Measurements from ENCODE around the gene ROPN1L.
"Not testable (repeated sequence)": the region's sequence is repeated elsewhere in the genome, so short reads cannot be mapped to it uniquely, and the experiment has no call there.

ROPN1L gene

GRCh38 chr5:10478436-10478835 lies 36.8 kb downstream of the ROPN1L start:
- DNase-seq (ENCODE audit: low read depth) = no peak

DNA sequence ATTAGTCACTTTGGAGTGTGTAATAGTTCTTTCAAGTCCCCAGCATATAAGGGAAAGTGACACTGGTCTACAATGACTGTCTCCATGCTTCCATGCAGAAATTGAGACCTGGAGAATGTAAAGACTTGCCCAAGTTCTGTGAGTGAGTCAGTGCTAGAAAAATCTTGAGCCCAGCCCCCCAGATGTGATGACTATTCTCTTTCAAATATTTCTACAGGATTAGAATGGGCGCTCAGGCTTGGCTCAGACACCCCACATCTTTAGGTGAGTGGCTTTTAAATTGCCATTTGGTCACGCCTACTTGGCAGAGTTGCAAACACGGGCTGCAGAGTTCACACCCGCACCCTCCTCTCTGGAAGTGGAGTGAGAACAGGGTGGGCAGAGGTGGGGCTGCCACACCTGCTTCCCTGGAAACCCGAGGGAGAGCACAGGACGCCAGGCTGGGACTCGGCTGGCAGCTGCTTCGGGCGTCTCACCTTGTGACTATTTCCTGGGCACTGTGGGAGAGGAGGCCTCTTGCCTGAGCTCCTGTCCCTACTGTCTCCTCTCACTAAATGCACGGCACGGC lies 37.6 kb downstream of the ROPN1L start:
- no peak for DNase-seq (ENCODE audit: low read depth)

- DNase-seq (ENCODE audit: low read depth) = no peak
Measured at GRCh38 chr5:10480237-10480985, 38.7 kb downstream of the ROPN1L start.

DNA sequence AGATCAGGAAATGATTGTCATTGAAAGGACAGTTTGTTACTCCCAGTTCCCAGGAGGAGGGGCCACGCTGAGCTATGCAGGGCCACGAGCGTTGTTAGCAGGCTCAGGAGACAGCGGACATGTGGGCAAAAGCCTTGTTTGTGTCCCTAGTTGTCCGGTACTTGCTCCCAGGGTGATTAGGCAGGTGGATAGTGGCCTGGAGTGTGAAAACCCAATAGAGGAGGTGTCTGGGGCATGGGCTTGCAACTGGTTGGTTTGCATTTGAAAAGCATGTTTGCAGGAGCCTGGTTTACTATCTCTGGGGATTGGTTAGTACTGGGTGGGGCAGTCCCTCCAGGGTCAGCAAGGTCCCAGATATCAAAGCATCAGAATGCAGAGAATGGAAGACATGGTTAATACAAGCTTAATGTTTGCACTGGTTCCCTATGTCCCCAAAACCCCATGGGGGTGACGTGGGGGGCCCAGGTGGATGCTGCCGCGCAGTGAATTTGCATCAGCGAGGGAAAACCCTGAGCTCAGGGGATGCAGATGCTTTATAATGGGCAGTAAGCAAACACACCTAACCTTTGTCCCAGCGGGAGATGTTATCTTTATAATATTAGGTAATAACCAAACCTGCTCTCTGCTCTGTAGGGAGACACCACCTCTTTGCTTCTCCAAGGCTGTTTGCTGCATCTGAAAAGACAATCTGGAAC lies 39.7 kb downstream of the ROPN1L start:
- no peak for DNase-seq (ENCODE audit: low read depth)

DNA sequence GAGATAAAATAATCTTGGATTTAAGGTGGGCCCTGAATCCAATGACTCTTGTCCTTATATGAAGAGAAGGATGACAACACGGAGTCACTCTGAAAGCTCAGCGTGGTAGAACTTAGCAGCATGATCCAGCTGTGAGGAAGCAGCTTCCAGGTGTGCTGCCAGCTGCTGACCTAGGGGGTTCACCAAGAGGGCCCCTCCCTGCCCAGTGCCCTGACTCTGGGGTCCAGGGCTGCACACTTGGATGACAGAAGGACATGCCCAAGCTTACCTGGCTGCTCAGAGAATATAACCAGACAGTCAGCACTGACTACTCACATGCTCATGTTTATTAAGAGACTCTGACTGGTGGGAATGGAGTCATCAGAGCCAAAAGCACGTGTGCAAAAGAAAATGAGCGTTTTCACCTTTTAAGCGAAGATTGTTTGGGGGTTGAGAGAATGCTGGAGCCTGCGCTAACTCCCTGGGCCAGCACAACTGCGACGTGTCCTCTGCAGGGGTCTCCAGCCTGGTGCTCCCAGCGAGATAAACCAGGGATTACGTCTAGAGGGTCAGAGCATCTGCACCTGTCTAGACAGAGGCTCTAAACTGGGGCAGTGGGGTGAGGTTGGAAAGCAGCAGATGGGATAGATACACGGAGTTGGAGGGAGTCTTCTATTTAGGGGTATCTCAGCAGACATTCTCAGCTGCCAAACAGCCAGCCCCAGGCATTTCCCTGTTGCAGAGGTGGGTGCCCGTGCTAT lies 41.3 kb downstream of the ROPN1L start:
- no peak for DNase-seq (ENCODE audit: low read depth)

- no peak for DNase-seq (ENCODE audit: low read depth)
Measured at GRCh38 chr5:10484774-10485141, 43.1 kb downstream of the ROPN1L start.

GRCh38 chr5:10485142-10485795 lies 43.6 kb downstream of the ROPN1L start:
- DNase-seq (ENCODE audit: low read depth) = no peak

- no peak for DNase-seq (ENCODE audit: low read depth)
Measured at GRCh38 chr5:10485897-10486296, 44.2 kb downstream of the ROPN1L start.

GRCh38 chr5:10486511-10487344 lies 45.0 kb downstream of the ROPN1L start:
- no peak for DNase-seq (ENCODE audit: low read depth)

DNA sequence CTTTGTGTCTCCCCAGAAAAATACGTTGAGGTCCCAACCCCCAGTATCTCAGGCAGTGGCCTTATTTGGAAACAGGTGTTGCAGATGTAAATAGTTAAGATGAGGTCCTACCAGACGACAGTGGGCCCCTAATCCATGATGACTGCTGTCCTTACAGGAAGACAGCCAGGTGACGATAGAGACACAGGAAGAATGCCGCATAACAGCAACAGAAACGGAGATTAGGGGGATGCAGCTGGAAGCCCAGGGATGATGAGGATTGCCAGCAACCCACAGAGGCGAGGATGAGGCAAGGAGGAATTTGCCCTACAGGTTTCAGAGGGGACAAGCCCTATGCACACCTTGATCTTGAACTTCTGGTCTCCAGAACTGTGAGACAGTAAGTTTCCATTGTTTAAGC lies 46.5 kb downstream of the ROPN1L start:
- no peak for DNase-seq (ENCODE audit: low read depth)

DNA sequence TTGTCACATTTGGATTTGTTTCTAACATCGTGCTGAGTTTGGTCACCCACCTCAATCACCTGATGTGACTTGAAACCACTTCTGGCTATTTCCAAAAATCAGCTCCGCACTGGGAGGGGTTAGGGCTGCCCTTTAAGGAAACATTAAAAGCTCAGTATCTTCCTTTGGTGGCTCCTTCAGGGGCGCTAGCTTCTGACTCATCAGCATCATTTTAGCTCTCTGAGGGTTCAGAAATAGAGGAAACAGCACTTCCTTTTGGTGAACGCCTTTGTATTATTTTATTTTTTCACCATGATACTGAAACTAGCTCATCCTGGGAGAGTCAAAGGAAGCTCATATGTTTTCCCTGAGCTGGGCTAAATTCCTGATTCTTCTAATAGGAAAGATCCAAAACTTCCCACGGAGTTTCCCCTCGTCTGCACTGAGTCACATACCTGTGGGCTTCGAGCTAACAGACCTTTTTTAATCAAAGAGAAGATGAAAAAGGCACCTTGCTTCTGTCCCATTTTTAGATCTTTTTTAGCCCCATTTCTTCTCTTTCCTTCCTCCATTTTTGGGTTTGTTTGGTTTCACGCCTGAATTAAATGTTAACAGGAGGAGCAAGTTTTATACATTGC lies 48.2 kb downstream of the ROPN1L start:
- DNase-seq (ENCODE audit: low read depth) = no peak

GRCh38 chr5:10490927-10491672 lies 49.4 kb downstream of the ROPN1L start:
- no peak for DNase-seq (ENCODE audit: low read depth)

- DNase-seq (ENCODE audit: low read depth) = no peak
Measured at GRCh38 chr5:10491673-10492026, 50.0 kb downstream of the ROPN1L start.

DNA sequence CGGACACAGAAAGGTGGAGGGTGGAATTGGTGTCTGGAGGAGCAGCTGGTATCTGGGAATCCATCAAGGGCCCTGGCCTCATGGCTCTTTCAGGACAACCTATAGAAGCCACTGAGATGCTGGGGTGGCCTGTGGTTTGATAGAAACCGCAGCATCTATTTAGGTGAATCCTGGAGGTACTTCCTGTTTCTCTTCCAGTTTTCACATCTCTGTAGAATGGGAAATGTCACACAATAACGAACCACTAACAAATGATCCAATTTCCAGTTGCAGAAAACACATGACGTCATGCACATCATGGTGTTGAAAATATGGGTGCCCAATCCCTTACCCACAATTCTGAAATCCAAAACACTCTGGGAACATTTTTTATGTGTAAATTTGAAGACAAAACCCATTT lies 52.2 kb downstream of the ROPN1L start:
- no peak for DNase-seq (ENCODE audit: low read depth)

GRCh38 chr5:10494497-10494896 lies 52.8 kb downstream of the ROPN1L start:
- DNase-seq (ENCODE audit: low read depth) = not testable (repeated sequence)

DNA sequence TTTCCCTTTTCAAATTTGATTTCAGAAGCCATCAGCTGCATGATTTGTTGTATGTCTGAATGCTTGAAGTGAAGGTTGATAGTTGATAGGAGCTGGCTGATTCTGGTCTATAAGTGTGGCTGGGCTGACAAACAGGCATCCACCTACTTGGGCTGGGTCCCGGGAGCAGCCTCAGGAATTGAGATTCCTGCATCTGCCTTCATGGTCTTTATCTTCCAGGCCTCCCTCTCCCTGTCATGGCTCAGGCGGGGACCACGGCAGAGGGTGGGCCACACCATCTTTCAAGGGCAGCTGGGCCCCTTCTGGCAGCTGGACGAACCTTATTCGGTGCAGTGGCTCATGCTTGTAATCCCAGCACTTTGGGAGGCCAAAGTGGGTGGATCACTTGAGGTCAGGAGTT lies 55.9 kb downstream of the ROPN1L start:
- DNase-seq (ENCODE audit: low read depth) = no peak

DNA sequence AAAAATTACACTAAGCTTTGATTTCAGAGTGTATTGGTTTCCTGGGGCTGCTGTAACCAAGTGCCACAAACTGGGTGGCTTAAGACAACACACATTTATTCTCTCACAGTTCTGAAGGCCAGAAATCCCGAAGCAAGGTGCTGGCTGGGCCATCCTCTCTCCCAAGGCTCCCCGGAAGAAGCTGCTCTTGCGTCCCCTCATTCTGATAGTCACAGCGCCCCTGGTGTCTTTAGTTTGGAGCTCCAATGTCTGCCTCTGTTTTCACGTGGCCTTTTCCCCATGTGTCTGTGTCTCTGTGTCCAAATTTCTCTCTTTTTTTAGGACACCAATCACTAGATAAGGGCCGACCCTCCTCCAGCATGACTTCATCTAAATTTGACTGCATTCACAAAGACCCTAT lies 56.7 kb downstream of the ROPN1L start:
- DNase-seq (ENCODE audit: low read depth) = no peak

DNA sequence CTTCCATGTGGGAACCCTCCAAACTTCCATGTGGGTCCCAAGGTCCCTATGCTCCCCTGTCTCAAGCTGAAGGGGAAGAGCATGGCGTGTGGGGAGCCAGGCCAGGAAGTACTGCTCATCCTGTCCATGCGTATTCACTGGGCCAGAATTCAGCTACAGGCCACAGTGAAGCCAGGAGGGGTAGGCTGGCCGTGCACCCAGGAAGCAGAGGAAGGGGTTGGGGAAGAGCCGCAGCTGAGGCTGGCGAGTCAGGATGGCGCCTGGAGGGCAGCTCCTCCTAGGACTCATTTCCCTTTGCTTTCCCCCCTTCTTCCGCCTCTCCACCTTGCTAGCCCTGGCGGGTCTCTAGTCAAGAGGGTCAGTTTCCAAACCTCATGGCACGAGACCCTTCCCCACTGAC lies 57.4 kb downstream of the ROPN1L start:
- no peak for DNase-seq (ENCODE audit: low read depth)

DNA sequence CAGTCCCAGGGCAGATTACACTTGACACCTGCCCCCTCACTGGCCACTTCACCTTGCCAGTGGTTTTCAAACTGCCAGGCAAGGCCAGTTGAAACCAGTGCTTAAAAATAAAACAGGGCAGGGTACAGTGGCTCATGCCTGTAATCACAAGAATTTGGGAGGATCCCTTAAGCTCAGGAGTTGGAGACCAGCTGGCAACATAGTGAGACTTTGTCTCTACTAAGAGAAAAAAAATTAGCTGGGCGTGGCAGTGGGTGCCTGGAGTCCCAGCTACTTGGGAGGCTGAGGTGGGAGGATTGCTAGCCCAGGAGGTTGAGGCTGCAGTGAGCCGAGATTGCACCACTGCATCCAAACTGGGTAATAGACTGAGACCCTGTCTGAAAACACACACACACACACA lies 58.1 kb downstream of the ROPN1L start:
- no peak for DNase-seq (ENCODE audit: low read depth)

DNA sequence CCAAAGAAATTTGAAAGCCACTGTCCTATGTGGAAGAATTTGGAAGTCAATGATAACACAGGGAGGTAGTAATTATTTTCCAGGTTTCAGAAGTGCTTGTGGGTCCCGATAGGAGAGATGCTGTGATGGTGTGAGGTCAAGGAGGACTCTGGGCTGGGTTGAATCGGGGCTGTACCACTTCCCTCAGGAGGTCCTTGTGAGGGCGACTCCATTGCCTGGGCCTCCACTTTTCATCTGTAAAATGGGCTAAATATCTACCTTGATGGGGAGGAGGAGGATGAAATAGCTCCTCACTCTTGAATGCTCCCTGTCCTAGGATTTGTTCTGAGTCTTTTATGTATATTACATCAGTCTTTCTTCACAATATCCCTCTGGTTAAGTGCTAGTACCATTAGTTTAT lies 59.0 kb downstream of the ROPN1L start:
- no peak for DNase-seq (ENCODE audit: low read depth)
